GM23338 (cell line): ENCODE results near the gene RHOXF2. TPM values are rescaled to one million over a fixed set of nuclear protein-coding genes. Genes with fewer than 3 reads are reported as not detected.
A peak's percentile ranks its signal among the peaks of the same experiment; 100 is the strongest.
"Not testable (repeated sequence)": the region's sequence is repeated elsewhere in the genome, so short reads cannot be mapped to it uniquely, and the experiment has no call there.

Experiments used
- ATAC-seq: fragments of 200-7000 bp; cut with Tn5 transposase; 3 replicates; pipeline ENCODE4 v1.9.1; 2020
- DNase-seq: peaks from one replicate; pipeline ENCODE4 v3.0.0-alpha.2; 2015; ENCODE audit warnings: low spot score
- H2AFZ ChIP-seq: fragments of 200-600 bp; sonication (generic); 2 replicates; pipeline ENCODE4 v1.8.0; 2016; ENCODE audit warnings: antibody characterized with exemption, mild to moderate bottlenecking, moderate library complexity
- H3F3A ChIP-seq: fragments of 200-600 bp; sonication (generic); replicated peaks from 2 replicates; pipeline ENCODE4 v1.8.0; 2017; ENCODE audit warnings: antibody characterized with exemption, mixed run types, low read depth
- H3K27ac ChIP-seq: fragments of 200-600 bp; sonication (generic); 2 replicates; pipeline ENCODE4 v1.6.1; 2016; ENCODE audit warnings: low read depth
- H3K27me3 ChIP-seq: fragments of 200-600 bp; sonication (generic); 2 replicates; pipeline ENCODE4 v1.8.0; 2016; ENCODE audit warnings: mild to moderate bottlenecking, mixed run types, moderate library complexity; ENCODE audit not compliant: insufficient read depth
- H3K36me3 ChIP-seq: fragments of 200-600 bp; sonication (generic); 2 replicates; pipeline ENCODE4 v1.8.0; 2016; ENCODE audit warnings: mild to moderate bottlenecking; ENCODE audit not compliant: insufficient read depth
- H3K4me1 ChIP-seq: fragments of 200-600 bp; sonication (generic); 2 replicates; pipeline ENCODE4 v1.8.0; 2016; ENCODE audit warnings: mild to moderate bottlenecking, moderate library complexity; ENCODE audit not compliant: insufficient read depth
- H3K4me2 ChIP-seq: fragments of 200-600 bp; sonication (generic); 2 replicates; pipeline ENCODE4 v1.7.1; 2017; ENCODE audit warnings: mixed run types
- H3K4me3 ChIP-seq: fragments of 200-600 bp; sonication (generic); 2 replicates; pipeline ENCODE4 v1.6.1; 2016; ENCODE audit warnings: mixed run types
- H3K79me2 ChIP-seq: fragments of 200-600 bp; sonication (generic); replicated peaks from 2 replicates; pipeline ENCODE4 v1.8.0; 2017; ENCODE audit warnings: mild to moderate bottlenecking; ENCODE audit not compliant: insufficient read depth
- H3K9me2 ChIP-seq: fragments of 200-600 bp; sonication (generic); 2 replicates; pipeline ENCODE4 v1.8.0; 2017; ENCODE audit not compliant: insufficient read depth
- H4K20me1 ChIP-seq: fragments of 200-600 bp; sonication (generic); replicated peaks from 2 replicates; pipeline ENCODE4 v1.8.0; 2017; ENCODE audit warnings: mild to moderate bottlenecking; ENCODE audit not compliant: insufficient read depth
- H3K27ac Mint-ChIP-seq: 2 replicates; pipeline ENCODE4 v1.8.0; 2020; ENCODE audit warnings: inconsistent platforms, mild to moderate bottlenecking, moderate library complexity, mixed read lengths
- H3K27me3 Mint-ChIP-seq: 3 replicates; pipeline ENCODE4 v1.8.0; 2022; ENCODE audit warnings: low read depth, mild to moderate bottlenecking, moderate library complexity, mixed read lengths, inconsistent platforms; ENCODE audit not compliant: insufficient read depth, poor library complexity
- H3K36me3 Mint-ChIP-seq: 3 replicates; pipeline ENCODE4 v1.8.0; 2021; ENCODE audit warnings: low read depth, mild to moderate bottlenecking, inconsistent platforms, moderate library complexity, mixed read lengths
- H3K4me1 Mint-ChIP-seq: 3 replicates; pipeline ENCODE4 v1.8.0; 2020; ENCODE audit warnings: mild to moderate bottlenecking, inconsistent platforms, mixed read lengths
- H3K4me3 Mint-ChIP-seq: 3 replicates; pipeline ENCODE4 v1.8.0; 2021; ENCODE audit warnings: moderate library complexity, mild to moderate bottlenecking, inconsistent platforms, mixed read lengths
- H3K9me3 Mint-ChIP-seq: 3 replicates; pipeline ENCODE4 v1.8.0; 2020; ENCODE audit warnings: moderate library complexity, mild to moderate bottlenecking, inconsistent platforms, mixed read lengths
- CREB1 ChIP-seq: fragments of 250-450 bp; sonication (Bioruptor Pico); IDR thresholded peaks from 2 replicates; pipeline ENCODE4 v1.5.0; 2020; ENCODE audit warnings: low read depth, mild to moderate bottlenecking, moderate library complexity
- CTCF ChIP-seq, 2 experiments: fragments of 200-600 bp in 1 of 2; sonication (generic) in 1 of 2; conservative IDR thresholded peaks; 2 replicates each; pipeline versions ENCODE4 v1.5.1 to v1.6.1; 2016 to 2017; ENCODE audit warnings: antibody characterized with exemption in 2 of 2, low read depth in 2 of 2, mild to moderate bottlenecking in 2 of 2, moderate library complexity in 1 of 2
- ETS1 ChIP-seq: IDR thresholded peaks from 2 replicates; pipeline ENCODE4 v1.6.1; 2016; ENCODE audit warnings: antibody characterized with exemption
- REST ChIP-seq: IDR thresholded peaks from one replicate; pipeline ENCODE4 v1.6.1; 2018; ENCODE audit warnings: antibody characterized with exemption; ENCODE audit not compliant: unreplicated experiment
- ZNF114 ChIP-seq: fragments of 250-450 bp; sonication (Bioruptor Pico); IDR thresholded peaks from 2 replicates; pipeline ENCODE4 v1.5.0; 2020; ENCODE audit warnings: mild to moderate bottlenecking, moderate library complexity
- polyA plus RNA-seq: library from polyadenylated mRNA; unstranded; fragments of >200 nt; fragmentation: Nextera tagmentation; extraction: Ambion mirVana; gene quantifications from 2 replicates; pipeline ENCODE4 v1.2.1, GENCODE V29; 2016
- total RNA-seq: library from RNA; depleted of rRNA; stranded (reverse); fragments of >200 nt; shearing (Covaris generic); gene quantifications from 2 replicates; pipeline ENCODE4 v1.2.3, GENCODE V29; 2014

The RHOXF2 gene
- total and polyA plus RNA-seq, 2 experiments from 2014 or later: 0.27 TPM; not detected in 1

- not testable (repeated sequence) for H3K9me2 ChIP-seq, H2AFZ ChIP-seq, H3K4me1 ChIP-seq, H3K4me2 ChIP-seq, H3F3A ChIP-seq, H4K20me1 ChIP-seq, H3K9me3 Mint-ChIP-seq, H3K4me1 Mint-ChIP-seq, H3K36me3 ChIP-seq, ATAC-seq, H3K27ac Mint-ChIP-seq, H3K4me3 ChIP-seq, H3K27ac ChIP-seq, H3K79me2 ChIP-seq, H3K27me3 Mint-ChIP-seq, H3K4me3 Mint-ChIP-seq, H3K36me3 Mint-ChIP-seq, H3K27me3 ChIP-seq
- peak; percentile 12 for DNase-seq
Observed at GRCh38 chrX:120128306-120128846, 30.0 kb upstream of the RHOXF2 start.

GRCh38 chrX:120136128-120136527 lies 22.3 kb upstream of the RHOXF2 start:
- ATAC-seq (no peak), DNase-seq (no peak)
- Histone ChIP-seq H3K9me2 (no peaks in the 10 kb centered on the region), H3K4me2 (no peak overlapping the region), H4K20me1 (no peaks in the 10 kb centered on the region), H3K4me1 (peaks cover 17% of the 10 kb centered on the region; the same call in 1 of the 2 replicates), H3K27me3 (no peaks in the 10 kb centered on the region), H3K27ac (no peak overlapping the region), H3K4me3 (no peak overlapping the region), H3K79me2 (no peaks in the 10 kb centered on the region), H2AFZ (no peak overlapping the region), H3K36me3 (no peaks in the 10 kb centered on the region), H3F3A (no peaks in the 10 kb centered on the region)
- Mint-ChIP-seq H3K36me3 (no peaks in the 10 kb centered on the region), H3K27ac (no peak overlapping the region), H3K27me3 (no peaks in the 10 kb centered on the region), H3K4me1 (peaks cover 26% of the 10 kb centered on the region), H3K4me3 (no peak overlapping the region), H3K9me3 (no peaks in the 10 kb centered on the region)
- TF ChIP-seq CREB1 (CRISPR knock-in tag): no peak

- Mint-ChIP-seq H3K4me1 (peaks cover 28% of the 10 kb centered on the region), H3K9me3 (no peaks in the 10 kb centered on the region), H3K4me3 (no peak overlapping the region), H3K27me3 (no peaks in the 10 kb centered on the region), H3K27ac (no peak overlapping the region), H3K36me3 (no peaks in the 10 kb centered on the region)
- peaks cover 21% of the 10 kb centered on the region; the same call in 1 of the 2 replicates for H3K4me1 ChIP-seq
- DNase-seq (no peak), ATAC-seq (no peak)
- H3K9me2 ChIP-seq: no peaks in the 10 kb centered on the region
- H2AFZ ChIP-seq: no peak overlapping the region
- no peak overlapping the region for H3K27ac ChIP-seq
- no peaks in the 10 kb centered on the region for H3K27me3 ChIP-seq
- no peaks in the 10 kb centered on the region for H3K79me2 ChIP-seq
- no peaks in the 10 kb centered on the region for H4K20me1 ChIP-seq
- no peaks in the 10 kb centered on the region for H3F3A ChIP-seq
- no peaks in the 10 kb centered on the region for H3K36me3 ChIP-seq
- no peak overlapping the region for H3K4me3 ChIP-seq
- H3K4me2 ChIP-seq: no peak overlapping the region
- TF ChIP-seq REST (no peak), ZNF114 (no peak), ETS1 (no peak), CTCF (conservative IDR thresholded peaks at IDR 0.05; ENCODE audit: low read depth in 2 of 2) (no peak)
Observed at GRCh38 chrX:120136840-120137239, 21.6 kb upstream of the RHOXF2 start.
